Subcutaneous abdominal adipose tissue (tissue), 5 donors: Measurements from ENCODE around the gene IL17RD.

Experiments
- H3K27ac ChIP-seq: one replicate; pipeline ENCODE4 v1.7.0; 2013; ENCODE audit warnings: low read depth, mild to moderate bottlenecking, inconsistent platforms, low read length, moderate library complexity
- H3K27me3 ChIP-seq, 5 donors: one replicate each; pipeline ENCODE4 v1.7.0; 2013; ENCODE audit warnings: low read length in 5 of 5, inconsistent platforms in 1 of 5; ENCODE audit not compliant: control insufficient read depth in 5 of 5, insufficient read depth in 4 of 5
- H3K36me3 ChIP-seq, 5 donors: one replicate each; pipeline ENCODE4 v1.7.0; 2013; ENCODE audit warnings: low read length in 5 of 5; ENCODE audit not compliant: control insufficient read depth in 5 of 5, insufficient read depth in 5 of 5
- H3K4me1 ChIP-seq, 5 donors: one replicate each; pipeline ENCODE4 v1.7.0; 2013; ENCODE audit warnings: low read length in 5 of 5, mild to moderate bottlenecking in 3 of 5, moderate library complexity in 1 of 5; ENCODE audit not compliant: control insufficient read depth in 5 of 5, insufficient read depth in 5 of 5
- H3K4me3 ChIP-seq, 5 donors: one replicate each; pipeline ENCODE4 v1.7.0; 2013; ENCODE audit warnings: low read length in 5 of 5, low read depth in 1 of 5
- H3K9ac ChIP-seq, 5 donors: one replicate each; pipeline ENCODE4 v1.7.0; 2013; ENCODE audit warnings: low read length in 5 of 5, mild to moderate bottlenecking in 4 of 5, moderate library complexity in 3 of 5
- H3K9me3 ChIP-seq, 5 donors: one replicate each; pipeline ENCODE4 v1.7.0; 2013; ENCODE audit warnings: low read length in 5 of 5; ENCODE audit not compliant: control insufficient read depth in 5 of 5
- donor health status: healthy.
- donor health status: healthy.
- donor health status: healthy.
- donor health status: healthy.
- donor health status: healthy.

The IL17RD gene

DNA sequence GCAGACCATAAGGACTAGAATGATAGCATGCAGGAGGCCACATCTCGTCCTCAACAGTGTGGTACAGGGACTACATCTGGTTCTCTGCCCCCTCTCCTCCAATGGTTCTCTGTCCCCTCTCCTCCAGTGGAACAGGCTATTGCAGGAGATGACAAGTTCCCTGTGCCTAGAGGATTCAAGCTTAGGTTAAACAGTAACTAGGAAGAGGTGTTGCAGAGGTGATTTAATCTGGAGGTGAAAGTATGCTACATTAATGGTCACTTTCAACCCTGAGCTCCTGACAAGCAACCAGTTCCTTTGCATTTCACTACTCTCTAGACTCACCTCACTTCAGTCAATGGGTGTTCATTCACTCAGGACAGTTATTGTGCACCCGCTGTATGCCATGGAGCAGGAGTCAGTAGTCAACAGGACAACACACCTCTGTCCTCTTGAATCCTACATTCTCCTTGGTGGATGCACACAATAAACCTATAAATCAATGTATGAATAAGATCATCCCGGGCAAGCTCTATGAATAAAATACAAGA, 88.7 kb downstream of the IL17RD start:
- Histone ChIP-seq H3K9me3 (no peaks in the 10 kb centered on the region), H3K4me3 (no peak overlapping the region), H3K27me3 (peaks cover 0 to 19% (median 7%) of the 10 kb centered on the region in 5 donors), H3K27ac (no peak overlapping the region), H3K4me1 (peaks cover 5 to 21% (median 19%) of the 10 kb centered on the region in 5 donors), H3K9ac (no peak overlapping the region), H3K36me3 (no peaks in the 10 kb centered on the region)

GRCh38 chr3:57074135-57074534, 91.0 kb downstream of the IL17RD start:
- H3K4me1 ChIP-seq: peaks cover 5 to 16% (median 13%) of the 10 kb centered on the region in 5 donors
- H3K27me3 ChIP-seq: peaks cover 0 to 19% (median 7%) of the 10 kb centered on the region in 5 donors
- H3K36me3 ChIP-seq: no peaks in the 10 kb centered on the region
- no peaks in the 10 kb centered on the region for H3K9me3 ChIP-seq
- no peak overlapping the region for H3K9ac ChIP-seq
- H3K27ac ChIP-seq: no peak overlapping the region
- H3K4me3 ChIP-seq: no peak overlapping the region

DNA sequence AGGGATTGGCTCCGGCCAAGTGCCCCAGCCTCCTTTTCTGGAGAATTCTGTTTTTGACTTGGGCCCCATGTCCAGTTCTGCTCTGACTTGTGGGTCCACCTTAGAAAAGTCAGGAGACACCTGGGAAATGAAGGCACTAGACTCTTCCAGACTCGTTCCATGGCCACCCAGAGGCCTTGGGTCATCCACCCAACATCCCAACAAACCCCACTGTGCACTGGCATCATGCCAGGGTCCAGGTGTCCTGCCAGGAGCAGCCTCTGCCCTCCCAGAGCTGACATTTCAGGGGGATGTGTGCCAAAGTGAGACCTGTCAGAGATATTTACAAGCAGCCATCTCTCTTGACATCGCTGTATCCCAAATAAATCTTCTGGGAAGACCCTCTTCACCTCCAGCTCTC, 91.5 kb downstream of the IL17RD start:
- no peak overlapping the region for H3K9ac ChIP-seq
- H3K4me1 ChIP-seq: peaks cover 5 to 15% (median 12%) of the 10 kb centered on the region in 5 donors
- H3K27ac ChIP-seq: no peak overlapping the region
- no peaks in the 10 kb centered on the region for H3K9me3 ChIP-seq
- peaks cover 0 to 19% (median 7%) of the 10 kb centered on the region in 5 donors for H3K27me3 ChIP-seq
- H3K4me3 ChIP-seq: no peak overlapping the region
- H3K36me3 ChIP-seq: no peaks in the 10 kb centered on the region

- no peak overlapping the region for H3K9ac ChIP-seq
- H3K4me3 ChIP-seq: no peak overlapping the region
- no peaks in the 10 kb centered on the region for H3K36me3 ChIP-seq
- no peaks in the 10 kb centered on the region for H3K9me3 ChIP-seq
- peak overlapping the region; percentile 18 for H3K27ac ChIP-seq
- H3K27me3 ChIP-seq: peaks cover 0 to 6% (median 0%) of the 10 kb centered on the region in 5 donors
- H3K4me1 ChIP-seq: peaks cover 0 to 16% (median 16%) of the 10 kb centered on the region in 5 donors
Observed at GRCh38 chr3:57069503-57069902, 95.7 kb downstream of the IL17RD start.

- Histone ChIP-seq H3K27me3 (peaks cover 0 to 2% (median 0%) of the 10 kb centered on the region in 5 donors), H3K4me3 (no peak overlapping the region), H3K27ac (peak overlapping the region; percentile 18), H3K9ac (no peak overlapping the region), H3K9me3 (no peaks in the 10 kb centered on the region), H3K36me3 (no peaks in the 10 kb centered on the region), H3K4me1 (peaks cover 0 to 22% (median 20%) of the 10 kb centered on the region in 5 donors)
Observed at GRCh38 chr3:57068437-57069089, 96.6 kb downstream of the IL17RD start.

DNA sequence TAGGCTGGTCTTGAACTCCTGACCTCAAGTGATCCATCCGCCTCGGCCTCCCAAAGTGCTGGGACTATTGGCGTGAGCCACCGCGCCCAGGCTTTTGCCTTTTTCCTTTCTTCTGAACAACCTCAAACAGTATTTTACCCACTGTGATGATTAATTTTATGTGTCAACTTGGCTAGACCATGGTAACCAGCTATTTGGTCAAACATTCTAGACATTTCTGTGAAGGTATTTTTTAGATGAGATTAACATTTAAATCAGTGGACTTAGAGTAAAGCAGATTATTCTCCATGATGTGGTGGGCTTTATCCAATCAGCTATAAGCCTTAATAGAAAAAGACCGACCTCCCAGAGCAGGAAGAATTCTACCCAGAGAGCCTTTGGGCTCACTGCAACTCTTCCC, 98.7 kb downstream of the IL17RD start:
- no peaks in the 10 kb centered on the region for H3K36me3 ChIP-seq
- no peaks in the 10 kb centered on the region for H3K27me3 ChIP-seq
- peaks cover 0 to 39% (median 25%) of the 10 kb centered on the region in 5 donors for H3K4me1 ChIP-seq
- no peak overlapping the region for H3K9ac ChIP-seq
- no peak overlapping the region for H3K27ac ChIP-seq
- H3K9me3 ChIP-seq: no peaks in the 10 kb centered on the region
- no peak overlapping the region for H3K4me3 ChIP-seq

DNA sequence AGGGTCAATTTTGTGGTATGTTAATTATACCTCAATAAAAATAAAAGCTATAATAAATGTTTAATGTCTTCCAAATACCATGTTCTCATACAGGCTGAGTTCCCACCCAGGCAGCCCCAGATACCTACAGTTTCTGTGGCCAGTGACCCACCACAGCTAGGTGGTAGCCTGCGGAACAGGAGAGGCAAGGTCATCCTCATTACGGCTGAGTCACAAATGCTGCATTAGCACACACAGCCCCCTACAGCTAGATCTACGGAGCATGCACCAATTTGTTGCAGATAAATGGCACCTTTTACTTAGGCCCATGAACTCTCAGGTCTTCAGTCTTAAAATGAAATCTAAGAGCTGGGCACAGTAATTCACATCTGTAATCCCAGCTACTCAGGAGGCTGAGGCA, 99.6 kb downstream of the IL17RD start:
- Histone ChIP-seq H3K27ac (no peak overlapping the region), H3K4me1 (peaks cover 0 to 40% (median 25%) of the 10 kb centered on the region in 5 donors), H3K9me3 (no peaks in the 10 kb centered on the region), H3K4me3 (no peak overlapping the region), H3K9ac (no peak overlapping the region), H3K27me3 (no peaks in the 10 kb centered on the region), H3K36me3 (no peaks in the 10 kb centered on the region)

DNA sequence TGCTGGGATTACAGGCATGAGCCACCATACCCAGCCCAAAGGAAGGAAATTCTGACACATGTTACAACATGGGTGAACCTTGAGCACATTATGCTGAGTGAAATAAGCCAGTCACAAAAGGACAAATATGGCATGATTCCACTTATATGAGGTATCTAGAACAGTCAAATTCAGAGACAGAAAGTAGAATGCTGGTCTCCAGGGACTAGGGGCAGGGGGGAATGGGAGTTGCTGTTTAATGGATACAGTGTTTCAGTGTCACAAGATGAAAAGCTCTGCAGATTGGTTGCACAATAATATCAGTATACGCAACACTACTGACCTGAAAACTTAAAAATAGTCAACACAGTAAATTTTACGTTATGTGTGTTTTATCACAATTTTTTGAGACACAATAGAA, 100.6 kb downstream of the IL17RD start:
- H3K4me1 ChIP-seq: peaks cover 0 to 43% (median 25%) of the 10 kb centered on the region in 5 donors
- no peak overlapping the region for H3K4me3 ChIP-seq
- no peaks in the 10 kb centered on the region for H3K27me3 ChIP-seq
- H3K27ac ChIP-seq: no peak overlapping the region
- no peak overlapping the region for H3K9ac ChIP-seq
- H3K9me3 ChIP-seq: no peaks in the 10 kb centered on the region
- H3K36me3 ChIP-seq: no peaks in the 10 kb centered on the region

GRCh38 chr3:57064001-57064400, 101.2 kb downstream of the IL17RD start:
- Histone ChIP-seq H3K4me1 (peaks cover 0 to 42% (median 25%) of the 10 kb centered on the region in 5 donors), H3K9ac (no peak overlapping the region), H3K27me3 (no peaks in the 10 kb centered on the region), H3K9me3 (no peaks in the 10 kb centered on the region), H3K4me3 (no peak overlapping the region), H3K36me3 (no peaks in the 10 kb centered on the region), H3K27ac (no peak overlapping the region)

DNA sequence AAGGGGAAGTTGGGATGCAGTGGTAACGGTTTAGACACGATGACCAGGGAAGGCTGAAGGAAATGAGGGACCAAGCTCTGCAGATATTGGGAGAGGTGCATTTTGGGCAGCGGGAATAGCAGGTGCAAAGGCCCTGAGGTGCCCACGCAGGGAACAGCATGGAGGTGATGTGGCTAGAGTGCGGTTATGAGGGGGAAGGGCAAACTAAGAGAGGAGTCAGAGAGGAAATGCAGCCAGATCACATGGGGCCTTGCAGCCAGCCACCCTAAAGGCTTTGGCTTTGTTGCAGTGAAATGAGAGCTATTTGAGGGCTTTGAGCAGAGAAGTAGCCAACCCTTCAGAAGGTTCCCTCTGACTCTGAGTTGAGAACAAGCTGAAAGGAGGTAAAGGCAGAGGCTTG, 102.1 kb downstream of the IL17RD start:
- Histone ChIP-seq H3K27ac (no peak overlapping the region), H3K27me3 (no peaks in the 10 kb centered on the region), H3K9ac (no peak overlapping the region), H3K4me1 (peaks cover 0 to 33% (median 17%) of the 10 kb centered on the region in 5 donors), H3K9me3 (no peaks in the 10 kb centered on the region), H3K36me3 (no peaks in the 10 kb centered on the region), H3K4me3 (no peak overlapping the region)
